Endodermal cell (in vitro differentiated cells): ENCODE results near the gene TMUB1. TPM values are rescaled to one million over a fixed set of nuclear protein-coding genes. Genes with fewer than 3 reads are reported as not detected.

ENCODE experiments used
- DNase-seq: peaks from one replicate; pipeline ENCODE4 v3.0.0-alpha.2; 2017
- H3K27ac ChIP-seq: 2 replicates; pipeline ENCODE4 v1.5.1; 2013; ENCODE audit warnings: mild to moderate bottlenecking, low read depth, low read length, moderate library complexity
- H3K27me3 ChIP-seq: 2 replicates; pipeline ENCODE4 v1.6.1; 2013; ENCODE audit warnings: mild to moderate bottlenecking, low read length, moderate library complexity; ENCODE audit not compliant: insufficient read depth, control insufficient read depth, poor library complexity, severe bottlenecking
- H3K36me3 ChIP-seq: 2 replicates; pipeline ENCODE4 v1.7.0; 2013; ENCODE audit warnings: mild to moderate bottlenecking, low read length, moderate library complexity; ENCODE audit not compliant: control insufficient read depth, insufficient read depth
- H3K4me1 ChIP-seq: one replicate; pipeline ENCODE4 v1.7.0; 2013; ENCODE audit warnings: low read length; ENCODE audit not compliant: control insufficient read depth, insufficient read depth
- H3K4me3 ChIP-seq: 2 replicates; pipeline ENCODE4 v1.5.1; 2013; ENCODE audit warnings: mild to moderate bottlenecking, low read length, moderate library complexity
- H3K9ac ChIP-seq: 2 replicates; pipeline ENCODE4 v1.6.1; 2013; ENCODE audit warnings: mild to moderate bottlenecking, low read length, moderate library complexity; ENCODE audit not compliant: poor library complexity, severe bottlenecking; ENCODE audit errors: extremely low read depth
- H3K9me3 ChIP-seq: 2 replicates; pipeline ENCODE4 v1.6.1; 2013; ENCODE audit warnings: mild to moderate bottlenecking, low read length, moderate library complexity; ENCODE audit not compliant: control insufficient read depth
- H3K27ac Mint-ChIP-seq: 2 replicates; pipeline ENCODE4 v1.8.0; 2020; ENCODE audit warnings: mixed read lengths
- H3K27me3 Mint-ChIP-seq: 2 replicates; pipeline ENCODE4 v1.8.0; 2021; ENCODE audit warnings: mild to moderate bottlenecking, mixed read lengths; ENCODE audit not compliant: insufficient read depth
- H3K36me3 Mint-ChIP-seq: 2 replicates; pipeline ENCODE4 v1.8.0; 2020; ENCODE audit warnings: low read depth, mixed read lengths
- H3K4me1 Mint-ChIP-seq: 2 replicates; pipeline ENCODE4 v1.8.0; 2020; ENCODE audit warnings: mixed read lengths
- H3K4me3 Mint-ChIP-seq: 2 replicates; pipeline ENCODE4 v1.8.0; 2020; ENCODE audit warnings: mild to moderate bottlenecking, moderate library complexity, mixed read lengths
- H3K9me3 Mint-ChIP-seq: 2 replicates; pipeline ENCODE4 v1.8.0; 2020; ENCODE audit warnings: mild to moderate bottlenecking, mixed read lengths
- CTCF ChIP-seq: fragments of 200-600 bp; sonication (generic); conservative IDR thresholded peaks from 2 replicates; pipeline ENCODE4 v1.5.0; 2021; ENCODE audit warnings: antibody characterized with exemption, mild to moderate bottlenecking
- WGBS, 2 experiments: methylation state at CpG; one replicate each; pipeline versions ENCODE4 v1.1.5 to v1.1.7; 2013; ENCODE audit warnings: missing lambda C conversion rate in 2 of 2, mixed read lengths in 1 of 2; ENCODE audit not compliant: insufficient coverage in 1 of 2, insufficient read length in 1 of 2; 5-methylcytosine and 5-hydroxymethylcytosine counted together
- total RNA-seq, 2 donors: library from RNA; stranded (reverse); fragmentation: NEBNext Ultra II Directional in 1 of 2; extraction: Animal tissue kit (Norgen Biotek cat#: 25700) in 1 of 2; gene quantifications; 2 replicates in 1 of 2; 3 replicates in 1 of 2; pipeline ENCODE4 v1.2.1, GENCODE V29; 2021

Gene TMUB1
- total RNA-seq, 2 donors from 2014 or later = 48.1 to 52.6 TPM

GRCh38 chr7:151117565-151117964 lies 34.3 kb upstream of the TMUB1 start:
- Mint-ChIP-seq H3K4me3 (no peak overlapping the region), H3K27ac (no peak overlapping the region), H3K27me3 (no peaks in the 10 kb centered on the region), H3K36me3 (peaks cover 35% of the 10 kb centered on the region), H3K9me3 (no peaks in the 10 kb centered on the region), H3K4me1 (peaks cover 18% of the 10 kb centered on the region)
- Histone ChIP-seq H3K9me3 (no peaks in the 10 kb centered on the region), H3K27ac (no peak overlapping the region), H3K4me1 (peaks cover 20% of the 10 kb centered on the region), H3K36me3 (peaks cover 29% of the 10 kb centered on the region), H3K9ac (no peak overlapping the region), H3K4me3 (no peak overlapping the region), H3K27me3 (no peaks in the 10 kb centered on the region)
- TF ChIP-seq CTCF = no peak
- DNase-seq = no peak
- WGBS, 2 experiments = 94 to 97% methylated on average over 6 to 12 of the region's 12 CpGs

- Mint-ChIP-seq H3K27ac (no peak overlapping the region), H3K9me3 (no peaks in the 10 kb centered on the region), H3K27me3 (no peaks in the 10 kb centered on the region), H3K36me3 (peaks cover 34% of the 10 kb centered on the region), H3K4me3 (no peak overlapping the region), H3K4me1 (peaks cover 21% of the 10 kb centered on the region)
- no peaks in the 10 kb centered on the region for H3K27me3 ChIP-seq
- H3K36me3 ChIP-seq = peaks cover 29% of the 10 kb centered on the region
- 92 to 96% methylated on average over 15 to 27 of the region's 27 CpGs for WGBS, 2 experiments
- no peaks in the 10 kb centered on the region for H3K9me3 ChIP-seq
- peaks cover 23% of the 10 kb centered on the region for H3K4me1 ChIP-seq
- no peak overlapping the region for H3K9ac ChIP-seq
- H3K4me3 ChIP-seq = no peak overlapping the region
- TF ChIP-seq CTCF = no peak
- H3K27ac ChIP-seq = no peak overlapping the region
- no peak for DNase-seq
These were observed 33.5 kb upstream of the TMUB1 start for GRCh38 chr7:151116603-151117440.

- Mint-ChIP-seq H3K4me1 (peaks cover 27% of the 10 kb centered on the region), H3K27me3 (no peaks in the 10 kb centered on the region), H3K27ac (peak overlapping the region; percentile 82), H3K4me3 (peak overlapping the region; percentile 61), H3K36me3 (peaks cover 25% of the 10 kb centered on the region), H3K9me3 (no peaks in the 10 kb centered on the region)
- Histone ChIP-seq H3K27ac (no peak overlapping the region), H3K9ac (no peak overlapping the region), H3K9me3 (no peaks in the 10 kb centered on the region), H3K4me1 (peaks cover 31% of the 10 kb centered on the region), H3K4me3 (peak overlapping the region; percentile 56), H3K36me3 (peaks cover 29% of the 10 kb centered on the region), H3K27me3 (no peaks in the 10 kb centered on the region)
- DNase-seq = no peak
- WGBS, 2 experiments = 75 to 81% methylated on average over 8 to 14 of the region's 14 CpGs
- no peak for TF ChIP-seq CTCF
These were observed 32.6 kb upstream of the TMUB1 start for GRCh38 chr7:151115836-151116418.
